GM19395 (cell line): ENCODE data around the gene KCNK1.
"Not testable (repeated sequence)": the region's sequence is repeated elsewhere in the genome, so short reads cannot be mapped to it uniquely, and the experiment has no call there.

Experiments used
- ATAC-seq: cut with Tn5 transposase; IDR thresholded peaks from one replicate; pipeline ENCODE4 v1.9.1; 2021; ENCODE audit warnings: mild to moderate bottlenecking, moderate library complexity; ENCODE audit not compliant: unreplicated experiment

The KCNK1 gene

DNA sequence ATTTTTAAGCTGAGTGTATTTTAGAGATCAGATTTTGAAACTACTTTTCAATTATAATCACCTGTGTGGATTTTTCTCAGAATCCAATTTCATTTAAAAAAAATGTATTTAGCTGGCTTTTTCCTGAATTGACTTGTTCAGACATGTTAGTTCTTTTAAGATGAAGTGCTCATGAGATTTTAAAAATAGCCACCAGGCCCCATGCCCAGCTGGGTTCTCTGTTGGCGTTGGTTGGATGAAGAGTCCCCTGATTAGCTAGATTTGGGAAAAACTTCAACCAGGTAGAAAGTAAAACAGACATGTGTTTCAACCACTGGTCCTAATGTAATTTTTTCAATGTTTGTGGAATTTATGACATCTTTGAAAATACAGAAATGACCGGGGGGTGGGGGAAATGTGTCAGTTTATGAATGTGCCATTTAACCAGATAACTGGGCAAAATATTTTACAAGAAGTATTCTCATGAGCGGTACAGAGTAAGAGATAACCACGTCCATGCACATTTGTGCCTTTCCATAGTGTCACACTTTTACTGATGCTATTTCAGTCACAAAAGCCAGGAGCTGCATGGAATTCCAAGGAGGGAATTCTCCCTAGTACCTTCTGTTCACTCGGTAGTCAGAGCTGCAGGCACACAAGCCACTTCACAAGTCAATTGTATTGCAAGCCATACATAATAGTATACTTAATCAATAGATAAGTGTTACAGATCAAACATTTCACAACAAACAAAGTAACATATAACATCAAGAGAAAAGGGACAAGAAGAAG lies 51.1 kb downstream of the KCNK1 start:
- ATAC-seq = no peak

DNA sequence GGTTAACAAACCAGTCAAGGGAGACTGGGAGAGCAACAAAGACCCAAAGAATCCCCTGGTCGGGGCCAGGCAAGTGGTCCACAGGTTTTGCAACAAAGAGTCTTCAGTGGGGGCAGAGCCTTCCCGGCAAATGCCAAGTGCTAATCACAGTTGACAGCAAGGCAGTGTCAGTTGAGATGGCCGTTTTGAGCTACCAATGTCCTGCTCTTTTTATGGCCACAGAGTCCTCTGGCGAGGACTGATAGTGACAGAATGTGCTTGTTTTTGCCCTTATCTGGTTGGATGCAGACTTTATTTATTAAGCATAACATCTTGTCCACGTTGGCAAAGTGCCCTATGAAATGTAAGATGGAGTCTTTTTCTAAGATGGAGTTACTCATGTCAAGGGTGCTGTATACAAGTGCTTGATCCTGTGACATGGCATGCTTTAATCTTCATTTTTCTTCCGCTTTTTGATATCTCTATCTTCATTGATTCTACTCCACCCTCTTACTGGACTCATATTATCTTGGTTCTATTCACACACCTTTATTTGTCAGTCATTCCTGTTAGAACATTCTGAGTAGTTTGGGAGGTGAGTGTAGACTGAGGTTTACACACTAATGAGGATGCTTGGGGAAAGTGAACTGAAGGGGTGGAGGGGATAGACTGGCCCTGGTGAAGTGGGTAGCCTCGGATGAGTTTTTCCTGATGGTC lies 51.8 kb downstream of the KCNK1 start:
- no peak for ATAC-seq

DNA sequence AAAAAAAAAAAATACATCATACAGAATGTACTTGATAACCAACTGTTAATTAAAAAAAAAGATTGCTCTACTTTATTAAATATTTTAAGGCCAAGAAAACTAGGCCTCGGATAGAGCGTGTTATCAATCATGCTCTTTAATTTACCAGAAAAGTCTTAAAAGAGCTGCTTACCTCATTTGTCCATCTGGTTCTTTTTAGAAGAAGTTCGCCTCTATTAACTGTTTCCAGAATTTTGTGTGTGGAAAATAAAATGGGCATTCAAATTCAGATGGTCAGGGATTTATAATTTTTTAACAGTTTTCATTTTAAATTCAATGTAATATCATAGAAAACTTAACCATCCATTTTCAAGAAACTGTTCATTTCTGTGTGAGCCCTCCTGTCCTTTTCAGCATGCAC lies 53.8 kb downstream of the KCNK1 start:
- no peak for ATAC-seq

DNA sequence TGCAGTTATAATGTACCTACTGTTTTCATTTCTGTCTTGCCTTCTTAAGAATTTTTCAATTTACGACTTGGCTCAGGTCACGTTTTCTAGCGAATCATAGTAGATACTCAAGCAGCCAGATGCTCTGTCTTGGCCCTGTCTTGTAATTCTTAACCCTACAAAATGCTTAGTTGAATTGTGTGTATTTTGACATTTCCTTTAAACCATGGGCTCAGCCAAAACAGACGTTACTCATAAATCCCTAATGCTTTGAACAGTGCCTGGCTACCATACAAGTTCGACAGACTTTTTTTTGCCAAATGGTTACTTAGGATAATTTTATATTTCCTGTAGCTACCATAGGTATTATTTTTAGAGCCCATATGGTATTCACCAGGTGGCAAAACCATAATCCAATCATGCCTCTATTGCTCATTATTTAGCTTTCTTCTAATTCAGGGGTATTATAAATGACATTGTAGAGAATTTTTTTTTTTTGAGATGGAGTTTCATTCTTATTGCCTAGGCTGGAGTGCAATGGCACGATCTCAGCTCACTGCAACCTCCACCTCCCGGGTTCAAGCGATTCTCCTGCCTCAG lies 54.3 kb downstream of the KCNK1 start:
- no peak for ATAC-seq

DNA sequence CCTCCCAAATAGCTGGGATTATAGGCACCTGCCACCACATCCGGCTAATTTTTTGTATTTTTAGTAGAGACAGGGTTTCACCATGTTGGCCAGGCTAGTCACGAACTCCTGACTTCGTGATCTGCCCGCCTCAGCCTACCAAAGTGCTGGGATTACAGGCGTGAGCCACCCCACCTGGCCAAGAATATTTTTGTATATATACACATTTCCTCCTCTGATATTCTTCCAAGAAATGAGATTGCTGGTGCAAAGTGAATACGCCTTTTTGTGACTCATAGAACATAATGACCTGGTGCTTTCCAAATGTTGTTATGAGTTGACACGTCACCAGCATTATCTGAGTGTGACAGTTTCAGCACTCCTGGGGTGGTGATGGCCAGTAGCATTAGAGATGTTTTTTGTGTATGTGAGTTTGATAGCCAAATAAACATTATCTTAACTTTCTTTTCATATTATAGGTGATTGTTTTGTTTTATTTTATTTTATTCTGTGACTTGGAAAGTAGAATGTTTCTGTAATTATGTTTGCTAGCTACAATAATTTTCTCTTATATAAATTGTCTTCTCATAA lies 54.9 kb downstream of the KCNK1 start:
- ATAC-seq = peak; percentile 63

DNA sequence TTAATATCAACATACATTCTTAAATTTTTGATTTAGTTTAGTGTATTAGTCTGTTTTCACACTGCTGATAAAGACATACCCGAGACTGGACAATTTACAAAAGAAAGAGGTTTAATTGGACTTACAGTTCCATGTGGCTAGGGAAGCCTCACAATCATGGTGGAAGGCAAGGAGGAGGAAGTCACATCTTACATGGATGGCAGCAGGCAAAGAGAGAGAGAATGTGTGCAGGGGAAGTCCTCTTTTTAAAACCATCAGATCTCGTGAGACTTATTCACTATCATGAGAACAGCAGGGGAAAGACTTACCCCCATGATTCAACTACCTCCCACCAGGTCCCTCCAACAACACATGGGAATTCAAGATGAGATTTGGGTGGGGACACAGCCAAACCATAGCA lies 56.5 kb downstream of the KCNK1 start:
- ATAC-seq = not testable (repeated sequence)

DNA sequence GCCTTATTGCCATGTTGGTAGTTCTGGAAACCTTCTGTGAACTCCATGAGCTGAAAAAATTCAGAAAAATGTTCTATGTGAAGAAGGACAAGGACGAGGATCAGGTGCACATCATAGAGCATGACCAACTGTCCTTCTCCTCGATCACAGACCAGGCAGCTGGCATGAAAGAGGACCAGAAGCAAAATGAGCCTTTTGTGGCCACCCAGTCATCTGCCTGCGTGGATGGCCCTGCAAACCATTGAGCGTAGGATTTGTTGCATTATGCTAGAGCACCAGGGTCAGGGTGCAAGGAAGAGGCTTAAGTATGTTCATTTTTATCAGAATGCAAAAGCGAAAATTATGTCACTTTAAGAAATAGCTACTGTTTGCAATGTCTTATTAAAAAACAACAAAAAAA lies 57.4 kb downstream of the KCNK1 start:
- no peak for ATAC-seq

DNA sequence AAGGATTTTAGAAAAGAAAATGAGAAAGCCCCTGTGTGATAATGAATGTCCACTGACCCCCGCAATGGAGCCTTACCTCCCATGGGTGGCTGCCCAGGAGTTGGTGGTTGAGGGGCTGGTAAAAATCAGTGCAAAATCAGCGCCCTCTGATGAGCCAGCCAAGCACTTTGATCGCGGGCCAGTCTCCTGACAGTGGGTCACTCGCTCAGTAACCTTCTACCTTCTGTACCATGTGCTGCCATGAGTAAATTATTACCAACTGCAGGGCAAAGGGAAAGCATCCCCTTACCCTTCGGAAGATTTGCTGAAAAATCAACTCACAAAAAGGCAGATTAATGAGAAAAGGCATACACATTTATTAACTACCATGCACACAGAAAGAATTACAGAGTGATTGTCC lies 58.8 kb downstream of the KCNK1 start:
- no peak for ATAC-seq

DNA sequence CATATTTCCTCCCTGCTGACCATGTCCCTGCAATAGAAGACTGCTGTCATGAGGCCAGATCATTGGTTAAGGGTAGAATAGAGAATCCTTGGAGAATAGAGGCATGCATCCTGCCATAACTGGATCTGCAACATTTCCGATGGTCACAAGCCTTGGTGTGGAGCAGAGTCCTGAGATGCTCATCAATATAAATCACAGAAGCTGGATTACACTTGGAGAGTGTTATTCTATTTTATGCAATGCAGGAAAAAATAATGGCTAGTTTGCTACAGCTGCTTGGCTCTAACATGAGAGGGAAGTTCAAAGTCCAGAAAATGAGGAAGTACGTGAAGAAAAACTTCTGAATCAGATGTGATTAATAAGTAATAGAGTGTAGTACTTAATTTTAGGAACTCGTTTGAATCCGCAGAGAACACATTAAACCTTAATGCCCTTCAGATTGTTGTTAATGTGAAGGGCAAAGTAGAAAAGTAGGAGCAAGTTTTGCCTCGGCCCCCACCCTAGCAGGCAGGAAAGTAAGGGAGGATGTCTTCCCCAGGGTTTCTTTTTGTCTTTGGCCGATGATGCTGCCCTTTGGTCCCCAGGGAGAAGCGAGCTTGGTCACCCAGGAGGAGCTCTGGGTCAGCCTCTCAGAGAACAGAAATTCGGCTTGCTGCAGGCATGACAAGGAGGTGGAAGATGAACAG lies 59.5 kb downstream of the KCNK1 start:
- ATAC-seq = peak; percentile 49

DNA sequence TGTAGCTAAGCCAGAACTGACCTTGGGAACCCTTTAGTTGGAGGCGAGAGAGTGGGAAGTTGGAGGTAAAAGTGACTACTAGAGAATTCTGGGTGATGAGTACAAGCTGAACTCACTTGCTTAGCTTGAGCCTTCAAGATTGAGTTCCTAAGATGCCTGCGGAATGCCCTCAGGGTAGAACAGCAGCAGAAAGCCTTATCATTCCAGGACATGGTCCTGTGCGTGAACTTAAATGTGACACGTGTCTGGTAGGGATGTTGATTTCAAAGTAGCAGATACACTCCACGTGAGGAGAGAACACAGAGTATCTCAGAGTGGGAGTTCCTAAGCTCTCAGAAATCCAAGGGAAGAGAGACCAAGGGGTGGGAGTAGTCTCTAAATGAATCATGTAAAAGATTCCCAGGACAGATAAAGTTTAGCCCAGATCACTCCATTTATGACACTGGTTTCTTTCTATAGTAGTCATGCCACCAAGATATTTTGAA lies 60.1 kb downstream of the KCNK1 start:
- ATAC-seq = no peak

DNA sequence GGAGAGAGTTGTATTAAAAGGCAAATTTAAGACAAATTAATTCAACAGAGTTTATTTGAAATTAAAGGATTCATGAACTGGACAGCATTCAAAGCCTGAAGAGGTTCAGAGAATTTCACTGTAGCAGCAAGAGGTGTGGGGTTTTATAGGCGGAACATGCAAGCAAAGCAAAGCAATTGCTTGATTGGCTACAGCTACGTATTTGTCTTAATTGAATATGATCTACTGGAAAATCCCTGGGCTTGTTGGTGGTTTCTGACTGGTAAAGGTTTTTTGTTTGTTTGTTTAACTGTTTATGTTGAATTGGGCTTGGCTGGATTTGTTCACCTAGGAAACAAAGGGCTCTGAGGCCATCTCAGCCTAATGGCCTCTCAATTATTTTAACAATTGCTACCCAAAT lies 61.5 kb downstream of the KCNK1 start:
- ATAC-seq = peak; percentile 2

DNA sequence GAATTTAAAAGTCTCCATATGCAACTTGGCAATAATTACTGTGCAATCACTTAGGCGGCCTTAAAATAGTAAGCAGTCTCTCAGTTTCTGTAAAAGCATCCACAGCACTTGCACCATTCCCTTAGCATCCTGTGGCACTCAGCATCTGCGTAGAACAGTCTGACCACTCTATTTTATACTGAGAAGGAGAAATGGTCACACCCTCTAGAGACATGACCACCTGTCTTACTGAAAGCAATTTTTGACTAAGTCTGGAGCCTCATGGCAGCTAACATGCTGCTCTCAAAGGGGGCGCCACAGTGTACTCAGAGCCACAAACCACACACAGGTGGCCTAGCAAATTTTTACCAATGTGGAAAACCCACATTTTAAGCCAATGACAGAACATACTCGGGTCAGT lies 62.0 kb downstream of the KCNK1 start:
- peak; percentile 87 for ATAC-seq

DNA sequence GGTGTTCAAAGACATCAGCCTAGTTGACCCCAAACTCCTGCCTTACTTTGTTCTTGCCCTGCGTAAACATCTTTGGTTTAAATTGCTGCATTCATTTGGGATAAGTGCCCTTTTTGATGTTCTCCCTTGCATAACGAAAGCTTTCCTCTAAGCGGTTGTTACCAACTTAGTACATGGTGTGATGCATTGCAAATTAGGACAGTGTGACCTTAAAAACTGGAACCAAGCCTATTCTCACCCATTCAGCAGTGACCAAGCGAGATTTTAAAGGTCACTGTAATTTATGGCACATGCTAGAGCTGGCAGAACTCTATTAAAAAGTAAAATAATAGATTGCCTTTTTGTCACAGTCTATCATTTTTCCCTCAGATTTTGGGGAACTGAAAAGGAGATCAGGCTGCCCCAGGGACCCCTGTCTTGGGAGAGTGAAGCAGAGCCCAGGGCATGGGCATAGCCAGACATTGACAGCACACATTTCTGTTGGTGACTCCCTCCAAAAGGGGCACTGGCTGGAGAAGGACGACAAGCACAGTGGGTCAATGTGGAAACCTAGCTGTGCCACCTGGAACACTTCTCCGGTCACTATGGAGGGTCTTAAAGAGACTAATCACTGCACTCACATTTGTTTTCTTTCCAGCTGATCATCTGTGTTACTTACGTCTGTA lies 63.9 kb downstream of the KCNK1 start:
- no peak for ATAC-seq

DNA sequence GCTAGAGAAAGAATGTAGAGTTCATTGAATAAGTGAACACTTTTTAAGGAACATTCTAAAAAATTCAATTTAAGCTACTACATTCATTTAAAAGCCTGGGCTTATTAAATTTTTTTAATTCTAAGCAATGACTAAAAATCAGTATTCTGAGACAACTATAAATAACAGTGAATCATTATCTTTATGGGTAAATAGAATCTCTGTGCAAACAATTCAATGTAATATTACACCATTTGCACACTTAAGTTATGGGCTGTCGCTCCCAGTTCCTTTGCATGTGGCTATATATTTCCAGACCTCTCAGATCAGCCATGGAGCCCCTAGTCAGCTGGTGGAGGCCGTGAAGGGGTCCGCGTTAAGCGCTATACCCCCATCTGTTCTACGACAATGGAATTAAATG lies 65.1 kb downstream of the KCNK1 start:
- ATAC-seq = no peak

DNA sequence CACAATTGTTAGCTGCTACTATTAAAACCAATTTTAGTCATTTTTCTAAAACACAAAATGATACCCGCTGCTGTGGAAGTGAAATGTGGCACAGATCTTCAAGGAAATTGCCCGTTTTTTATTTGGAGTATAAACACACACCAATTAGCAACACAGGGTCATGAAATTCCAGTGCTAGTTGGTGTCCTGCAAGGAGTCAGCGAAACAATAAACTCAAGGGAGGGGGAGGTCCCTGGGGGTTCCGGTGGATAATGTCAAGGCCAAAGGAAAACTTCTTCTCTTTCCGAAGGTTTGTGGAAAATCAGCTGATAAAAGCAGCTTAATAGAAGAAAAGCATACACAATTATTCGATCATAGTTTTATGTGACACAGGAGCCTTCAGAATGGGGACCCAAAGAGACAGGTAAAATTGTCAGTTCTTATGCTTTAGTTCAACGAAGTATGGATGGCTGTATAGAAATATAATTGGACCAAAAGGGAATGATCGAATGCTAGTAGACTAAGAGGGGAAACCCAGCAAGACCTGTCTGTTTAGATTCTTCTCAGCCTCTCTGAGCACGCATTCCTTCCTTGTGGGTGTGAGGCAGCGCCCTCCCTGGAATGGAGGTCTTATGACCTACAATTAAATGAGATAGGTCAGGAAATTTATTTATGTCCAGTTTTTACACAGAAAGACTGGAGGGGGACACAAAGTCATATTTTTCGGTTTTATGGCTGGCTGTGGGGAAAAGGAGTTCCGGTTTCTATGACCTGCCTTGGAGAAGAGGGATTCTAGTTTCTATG lies 65.9 kb downstream of the KCNK1 start:
- ATAC-seq = no peak

DNA sequence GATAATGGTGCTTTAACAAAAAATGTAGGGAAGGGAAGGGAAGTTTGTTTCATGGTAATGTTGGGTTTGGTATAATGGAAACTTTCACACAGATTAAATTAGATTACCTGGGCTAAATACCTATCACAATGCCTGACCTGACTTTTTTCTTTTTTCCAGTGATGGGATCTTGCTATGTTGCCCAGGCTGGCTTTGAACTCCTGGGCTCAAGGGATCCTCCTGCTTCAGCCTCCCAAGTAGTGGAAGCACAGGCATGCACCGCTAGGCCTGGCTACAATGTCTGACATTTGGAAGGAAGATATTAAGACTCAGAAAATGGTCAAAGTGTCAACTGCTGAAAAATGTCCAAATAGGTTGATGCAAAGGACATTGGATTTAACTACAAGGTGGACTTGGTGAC lies 67.4 kb downstream of the KCNK1 start:
- ATAC-seq = no peak

DNA sequence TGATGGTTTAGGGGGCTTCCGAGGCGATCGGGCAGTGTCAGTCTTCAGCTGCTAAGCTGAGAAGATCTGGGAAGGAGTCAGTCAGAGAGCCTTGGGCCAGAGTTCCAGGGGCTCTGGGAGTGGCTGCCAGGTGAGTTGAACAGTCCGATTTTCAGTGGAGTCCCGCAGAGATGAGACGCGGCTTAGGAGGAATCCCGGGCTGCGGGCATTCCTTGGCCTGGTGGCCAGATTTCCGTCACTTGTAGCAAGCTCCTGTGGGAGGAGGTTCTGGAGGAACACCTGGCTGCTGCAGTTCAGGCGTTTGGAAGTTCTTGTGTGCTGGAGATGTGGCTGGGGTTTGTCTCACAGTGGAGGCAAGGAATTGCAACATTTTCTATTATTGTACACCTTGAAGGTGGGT lies 72.7 kb downstream of the KCNK1 start:
- not testable (repeated sequence) for ATAC-seq

DNA sequence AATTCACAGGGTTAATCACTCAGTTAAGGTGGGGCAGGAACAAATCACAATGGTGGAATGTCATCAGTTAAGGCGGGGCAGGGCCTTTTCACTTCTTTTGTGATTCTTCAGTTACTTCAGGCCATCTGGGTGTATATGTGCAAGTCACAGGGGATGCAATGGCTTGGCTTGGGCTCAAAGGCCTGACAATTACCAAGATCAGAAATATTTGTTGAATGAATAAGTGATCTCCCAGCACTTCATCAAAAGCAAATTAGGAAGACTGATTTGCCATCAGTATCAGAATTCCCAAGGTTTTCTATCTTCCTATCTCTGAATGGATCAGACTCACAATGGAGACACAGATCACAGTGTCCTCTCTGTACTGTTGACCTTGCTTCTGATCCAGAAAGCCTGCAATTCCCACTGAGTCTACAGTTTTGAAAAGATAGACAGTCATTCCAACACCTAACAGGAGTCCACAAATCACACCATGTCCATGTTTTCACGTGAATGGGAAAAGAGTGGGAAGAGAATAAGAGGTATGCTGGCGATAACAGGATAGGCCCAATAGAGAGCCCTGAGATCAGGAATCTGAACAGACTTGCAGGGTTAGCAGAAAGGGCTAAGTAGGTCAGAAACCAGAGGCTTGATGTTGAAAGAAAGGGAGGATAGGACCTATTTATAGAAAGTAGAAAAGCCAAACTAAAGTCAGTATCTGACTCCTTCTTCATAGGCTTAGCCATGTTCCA lies 75.3 kb downstream of the KCNK1 start:
- no peak for ATAC-seq

DNA sequence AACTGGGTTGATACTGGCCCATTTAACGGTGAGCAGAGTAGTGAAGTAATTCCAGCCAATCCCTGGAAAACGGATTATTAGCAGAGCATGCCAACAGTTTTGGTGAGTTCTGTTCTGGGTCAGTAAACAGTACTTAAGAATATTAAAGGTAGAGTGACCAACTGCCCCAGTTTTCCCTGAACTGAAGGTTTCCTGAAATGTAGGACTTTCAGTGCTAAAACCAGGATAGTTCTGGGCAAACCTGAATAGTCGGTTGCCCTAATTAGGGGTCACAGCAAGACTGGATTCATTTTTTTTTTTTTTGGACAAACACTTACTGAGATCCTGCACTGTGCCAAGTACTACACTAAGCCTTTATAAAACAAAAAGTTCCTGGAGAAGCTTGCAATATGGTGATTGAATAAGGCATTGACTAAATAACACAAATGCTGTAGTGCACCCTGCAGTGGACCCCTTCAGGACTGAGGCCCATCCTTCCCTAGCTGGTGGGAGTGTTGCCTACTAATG lies 75.9 kb downstream of the KCNK1 start:
- ATAC-seq = no peak
